PFSK-1 (cell line): ENCODE results near the gene WWC1.

Source experiments
- FOXP2 ChIP-seq: optimal IDR thresholded peaks from 2 replicates; pipeline ENCODE3; 2011; ENCODE audit warnings: borderline replicate concordance, control low read depth, inconsistent platforms; ENCODE audit not compliant: insufficient read depth; ENCODE audit errors: extremely low read length, extremely low read depth
- POLR2AphosphoS5 ChIP-seq: IDR thresholded peaks from 2 replicates; pipeline ENCODE4 v1.6.1; 2012; ENCODE audit warnings: low read depth, mild to moderate bottlenecking, control low read depth, low read length, moderate library complexity
- REST ChIP-seq, 2 experiments: IDR thresholded peaks; 2 replicates each; pipeline versions ENCODE4 v1.6.1 to v1.8.0; 2011 to 2012; ENCODE audit warnings: low read depth in 2 of 2, low read length in 2 of 2, control low read depth in 1 of 2, inconsistent platforms in 1 of 2, mild to moderate bottlenecking in 1 of 2, moderate library complexity in 1 of 2; ENCODE audit not compliant: insufficient read depth in 1 of 2
- SIN3A ChIP-seq: IDR thresholded peaks from 2 replicates; pipeline ENCODE4 v1.6.1; 2012; ENCODE audit warnings: mild to moderate bottlenecking, low read length, moderate library complexity, borderline replicate concordance; ENCODE audit not compliant: insufficient read depth
- TAF1 ChIP-seq: IDR thresholded peaks from 2 replicates; pipeline ENCODE4 v1.6.1; 2012; ENCODE audit warnings: low read length, control low read depth, borderline replicate concordance; ENCODE audit not compliant: insufficient read depth

Gene WWC1

GRCh38 chr5:168285696-168286095 is 5.7 kb upstream of the WWC1 start:
- TF ChIP-seq SIN3A (no peak), POLR2AphosphoS5 (no peak), FOXP2 (no peak), REST (IDR thresholded peaks at IDR 0.05; ENCODE audit: insufficient read depth in 1 of 2, low read depth in 2 of 2, low read length in 2 of 2) (no peak)

GRCh38 chr5:168286386-168286785 is 5.1 kb upstream of the WWC1 start:
- TF ChIP-seq POLR2AphosphoS5 (no peak), SIN3A (no peak), FOXP2 (no peak), TAF1 (no peak), REST (IDR thresholded peaks at IDR 0.05; ENCODE audit: insufficient read depth in 1 of 2, low read depth in 2 of 2, low read length in 2 of 2) (no peak)

DNA sequence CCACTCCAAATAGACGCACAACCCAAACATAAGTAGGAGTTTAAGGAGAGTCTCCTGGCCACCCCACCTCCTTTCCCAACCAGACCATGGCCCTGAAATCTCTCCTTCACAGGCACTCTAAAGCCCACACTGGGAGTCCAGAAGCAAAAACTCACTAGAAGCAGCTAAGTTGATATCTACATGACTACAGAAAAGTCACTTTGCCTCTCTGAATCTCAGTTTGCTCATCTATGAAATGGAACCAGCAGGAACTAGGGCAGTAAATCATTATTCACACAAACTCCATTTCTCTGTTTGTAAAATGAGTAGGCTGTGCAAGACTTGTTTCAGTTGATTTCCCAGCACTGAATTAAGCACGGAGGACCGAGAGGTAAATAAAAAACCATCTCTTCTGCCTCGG is 4.1 kb upstream of the WWC1 start:
- TF ChIP-seq TAF1 (no peak), FOXP2 (no peak), POLR2AphosphoS5 (no peak), REST (IDR thresholded peaks at IDR 0.05; ENCODE audit: insufficient read depth in 1 of 2, low read depth in 2 of 2, low read length in 2 of 2) (no peak), SIN3A (no peak)

DNA sequence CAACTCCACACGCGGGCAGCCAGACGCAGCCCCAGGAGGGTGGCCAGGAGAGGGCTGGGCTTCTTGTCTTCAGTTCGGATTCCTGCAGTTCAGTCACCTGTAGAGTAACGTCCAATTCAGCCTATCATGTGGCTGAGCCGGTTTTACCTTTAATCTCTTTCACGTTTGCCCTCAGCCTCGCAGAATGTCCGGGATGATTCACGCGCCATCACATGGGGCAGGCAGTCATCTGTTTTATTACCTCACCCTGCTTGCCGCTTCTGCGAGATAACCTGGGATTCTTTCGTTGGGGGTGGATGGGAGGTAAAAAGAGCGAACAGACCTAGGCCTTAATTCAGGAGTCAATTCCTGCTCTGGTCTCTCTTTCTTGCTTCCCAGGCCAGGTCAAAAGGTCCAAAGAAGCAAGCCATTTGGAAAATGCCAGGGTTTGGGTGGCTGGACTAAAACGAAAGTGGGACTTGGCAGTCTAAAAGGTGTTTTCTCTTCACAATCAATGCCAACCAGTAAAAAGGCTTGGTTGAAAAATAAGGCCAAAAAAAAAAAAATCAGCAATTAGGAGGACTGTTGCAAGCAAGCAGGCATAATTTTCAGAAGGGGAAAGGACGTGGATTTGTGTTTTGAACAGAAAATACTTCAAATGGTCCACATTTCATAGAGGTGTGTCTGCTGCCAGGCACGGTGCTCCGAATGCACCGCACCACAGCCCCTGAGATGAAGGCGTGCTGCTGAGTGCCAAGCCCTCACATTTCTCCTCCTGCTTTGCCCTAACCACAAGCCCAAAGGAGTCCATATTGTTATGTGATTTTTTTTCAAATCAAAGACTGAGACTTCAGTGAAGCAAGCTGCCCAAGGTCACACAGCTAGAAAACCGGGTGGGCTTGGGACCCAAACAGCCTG is 2.8 kb upstream of the WWC1 start:
- TF ChIP-seq TAF1 (no peak), REST (IDR thresholded peaks at IDR 0.05; ENCODE audit: insufficient read depth in 1 of 2, low read depth in 2 of 2, low read length in 2 of 2) (no peak), FOXP2 (no peak), POLR2AphosphoS5 (no peak)
